Testis (tissue), 3 donors: ENCODE results near the gene TRIM63. TPM values are rescaled to one million over a fixed set of nuclear protein-coding genes. Genes with fewer than 3 reads are reported as not detected.

Experiments
- DNase-seq: peaks from one replicate; pipeline ENCODE4 v3.0.0-alpha.2; 2019
- H3K27ac ChIP-seq, 2 donors: fragments of 200-600 bp; sonication (generic); one replicate each; pipeline ENCODE4 v1.5.1; 2019
- H3K27me3 ChIP-seq: fragments of 200-600 bp; sonication (generic); one replicate; pipeline ENCODE4 v1.5.1; 2019
- H3K36me3 ChIP-seq: fragments of 200-600 bp; sonication (generic); one replicate; pipeline ENCODE4 v1.5.1; 2017; ENCODE audit warnings: low read depth; ENCODE audit errors: missing control alignments
- H3K4me1 ChIP-seq: fragments of 200-600 bp; sonication (generic); one replicate; pipeline ENCODE4 v1.5.1; 2019
- H3K4me3 ChIP-seq, 2 donors: fragments of 200-600 bp; sonication (generic); one replicate each; pipeline ENCODE4 v1.5.1; 2017 to 2019
- H3K9me3 ChIP-seq: fragments of 200-600 bp; sonication (generic); one replicate; pipeline ENCODE4 v1.5.1; 2017
- CTCF ChIP-seq, 3 experiments: fragments of 450-650 bp in 2 of 3; fragments of 200-600 bp in 1 of 3; sonication (generic) in 1 of 3; IDR thresholded peaks; one replicate each; pipeline ENCODE4 v1.5.1; 2016 to 2019; ENCODE audit warnings: antibody characterized with exemption in 3 of 3, mild to moderate bottlenecking in 2 of 3, moderate library complexity in 1 of 3
- POLR2A ChIP-seq: fragments of 450-650 bp; IDR thresholded peaks from one replicate; pipeline ENCODE4 v1.6.1; 2017; ENCODE audit warnings: antibody characterized with exemption, mild to moderate bottlenecking, moderate library complexity
- WGBS, 2 donors: methylation state at CpG; one replicate each; pipeline ENCODE4 v1.1.5; 2018; 5-methylcytosine and 5-hydroxymethylcytosine counted together
- intact Hi-C: fragments of 100-400 bp; cut with DNase I; formaldehyde crosslinking; loops from one replicate; pipeline ENCODE4 v1.15.1; 2023; ENCODE audit warnings: low total_unique reads
- polyA plus RNA-seq: library from polyadenylated mRNA; stranded (reverse); fragments of 350-450 nt; fragmentation: Illumina TruSeq; extraction: RNeasy Lipid Tissue Mini Kit (QIAGEN cat#74804); gene quantifications from one replicate; pipeline ENCODE4 v1.2.3, GENCODE V29; 2014; ENCODE audit warnings: low read depth, low replicate concordance; ENCODE audit not compliant: insufficient read depth
- total RNA-seq, 2 donors: library from RNA; depleted of rRNA; stranded (reverse); fragments of >200 nt; gene quantifications; one replicate each; pipeline ENCODE4 v1.2.3, GENCODE V29; 2016

The TRIM63 gene
- total and polyA plus RNA-seq, 3 donors from 2014 or later = 0.50 to 1.2 (median 0.71) TPM

GRCh38 chr1:26017606-26018005 is 49.8 kb downstream of the TRIM63 start:
- H3K4me1 ChIP-seq = peaks cover 51% of the 10 kb centered on the region
- H3K36me3 ChIP-seq = no peaks in the 10 kb centered on the region
- H3K9me3 ChIP-seq = no peaks in the 10 kb centered on the region
- intact Hi-C loops = no loop called here
- no peak overlapping the region for H3K4me3 ChIP-seq
- DNase-seq = no peak
- H3K27me3 ChIP-seq = no peaks in the 10 kb centered on the region
- H3K27ac ChIP-seq = no peak overlapping the region
- TF ChIP-seq CTCF (IDR thresholded peaks at IDR 0.05) = no peak
- no peak for TF ChIP-seq POLR2A
- WGBS, 2 donors = 55 to 67% methylated on average over 6 of the region's 6 CpGs

GRCh38 chr1:26016953-26017545 is 50.4 kb downstream of the TRIM63 start:
- intact Hi-C loops = no loop called here
- Histone ChIP-seq H3K4me1 (peaks cover 46% of the 10 kb centered on the region), H3K9me3 (no peaks in the 10 kb centered on the region), H3K4me3 (no peak overlapping the region), H3K27ac (no peak overlapping the region), H3K36me3 (no peaks in the 10 kb centered on the region), H3K27me3 (no peaks in the 10 kb centered on the region)
- 71 to 86% methylated on average over 3 to 6 of the region's 6 CpGs for WGBS, 2 donors
- DNase-seq = no peak
- TF ChIP-seq POLR2A = no peak

GRCh38 chr1:26016258-26016952 is 51.0 kb downstream of the TRIM63 start:
- WGBS, 2 donors = 75 to 85% methylated on average over 10 of the region's 10 CpGs
- no peak for DNase-seq
- no peaks in the 10 kb centered on the region for H3K9me3 ChIP-seq
- TF ChIP-seq CTCF (IDR thresholded peaks at IDR 0.05) (no peak), POLR2A (no peak)
- intact Hi-C loops = no loop called here
- H3K36me3 ChIP-seq = no peaks in the 10 kb centered on the region
- H3K4me3 ChIP-seq = no peak overlapping the region
- H3K4me1 ChIP-seq = peaks cover 39% of the 10 kb centered on the region
- no peak overlapping the region for H3K27ac ChIP-seq
- H3K27me3 ChIP-seq = no peaks in the 10 kb centered on the region

GRCh38 chr1:26015358-26015757 is 52.1 kb downstream of the TRIM63 start:
- Histone ChIP-seq H3K27me3 (no peaks in the 10 kb centered on the region), H3K4me1 (peaks cover 30% of the 10 kb centered on the region), H3K27ac (no peak overlapping the region), H3K9me3 (no peaks in the 10 kb centered on the region), H3K4me3 (no peak overlapping the region), H3K36me3 (no peaks in the 10 kb centered on the region)
- intact Hi-C loops = no loop called here
- DNase-seq = no peak
- WGBS, 2 donors = 81 to 90% methylated on average over 2 of the region's 2 CpGs
- TF ChIP-seq CTCF (IDR thresholded peaks at IDR 0.05) = no peak

DNA sequence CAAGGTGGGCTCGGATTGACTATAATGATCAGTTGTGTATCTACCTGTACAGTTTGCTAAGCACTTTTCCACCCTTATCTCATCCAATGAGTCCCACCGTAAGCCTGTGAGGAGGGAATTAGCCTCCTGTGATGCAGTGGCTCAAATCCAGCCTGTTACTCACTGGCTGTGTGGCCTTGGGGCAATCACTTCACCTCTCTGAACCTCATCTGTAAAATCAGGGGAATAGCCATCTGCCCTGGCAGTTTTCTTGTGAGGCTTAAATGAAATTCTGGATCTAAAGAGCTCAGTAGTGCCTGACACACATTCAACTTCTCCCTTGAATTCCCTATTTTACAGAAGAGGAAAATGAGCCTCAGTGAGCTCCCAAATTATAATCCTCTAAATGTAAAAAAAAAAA is 53.3 kb downstream of the TRIM63 start:
- H3K27ac ChIP-seq = no peak overlapping the region
- no peaks in the 10 kb centered on the region for H3K9me3 ChIP-seq
- no peaks in the 10 kb centered on the region for H3K36me3 ChIP-seq
- no peak overlapping the region for H3K4me3 ChIP-seq
- peaks cover 20% of the 10 kb centered on the region for H3K4me1 ChIP-seq
- DNase-seq = no peak
- 81 to 97% methylated on average over 2 of the region's 2 CpGs for WGBS, 2 donors
- intact Hi-C loops = no loop called here
- no peaks in the 10 kb centered on the region for H3K27me3 ChIP-seq
- no peak for TF ChIP-seq POLR2A
- TF ChIP-seq CTCF (IDR thresholded peaks at IDR 0.05) = no peak
